Measurements from ENCODE around the gene NUFIP1.
A peak's percentile ranks its signal among the peaks of the same experiment; 100 is the strongest.
"Not testable (repeated sequence)": the region's sequence is repeated elsewhere in the genome, so short reads cannot be mapped to it uniquely, and the experiment has no call there.

NUFIP1 gene

GRCh38 chr13:44921931-44922758 lies 67.1 kb downstream of the NUFIP1 start:
- peak overlapping the region; percentile 86 for H3K27ac ChIP-seq
- DNase-seq (ENCODE audit: low read depth, low spot score): peak; percentile 78

- peak overlapping the region; percentile 86 for H3K27ac ChIP-seq
- DNase-seq (ENCODE audit: low read depth, low spot score): no peak
Observed at GRCh38 chr13:44921246-44921877, 67.9 kb downstream of the NUFIP1 start.

- DNase-seq (ENCODE audit: low read depth, low spot score): no peak
- no peak overlapping the region for H3K27ac ChIP-seq
Observed at GRCh38 chr13:44920013-44920412, 69.3 kb downstream of the NUFIP1 start.

- no peak for DNase-seq (ENCODE audit: low read depth, low spot score)
- H3K27ac ChIP-seq: peak overlapping the region; percentile 94
Observed at GRCh38 chr13:44919104-44919804, 70.0 kb downstream of the NUFIP1 start.

GRCh38 chr13:44918326-44919103 lies 70.8 kb downstream of the NUFIP1 start:
- no peak for DNase-seq (ENCODE audit: low read depth, low spot score)
- peak overlapping the region; percentile 94 for H3K27ac ChIP-seq

- peak overlapping the region; percentile 94 for H3K27ac ChIP-seq
- DNase-seq (ENCODE audit: low read depth, low spot score): peak; percentile 78
Observed at GRCh38 chr13:44917589-44918325, 71.5 kb downstream of the NUFIP1 start.

GRCh38 chr13:44912278-44913016 lies 76.8 kb downstream of the NUFIP1 start:
- DNase-seq (ENCODE audit: low read depth, low spot score): no peak
- H3K27ac ChIP-seq: no peak overlapping the region

- no peak for DNase-seq (ENCODE audit: low read depth, low spot score)
Observed at GRCh38 chr13:44908712-44909111, 80.6 kb downstream of the NUFIP1 start.

GRCh38 chr13:44908266-44908665 lies 81.0 kb downstream of the NUFIP1 start:
- DNase-seq (ENCODE audit: low read depth, low spot score): no peak
- H3K27ac ChIP-seq: no peak overlapping the region

More at GRCh38 chr13:44908712-44909111, 80.6 kb downstream of the NUFIP1 start:
- no peak overlapping the region for H3K27ac ChIP-seq

GRCh38 chr13:44906713-44907112 lies 82.6 kb downstream of the NUFIP1 start:
- no peak overlapping the region for H3K27ac ChIP-seq
- DNase-seq (ENCODE audit: low read depth, low spot score): no peak

GRCh38 chr13:44906230-44906629 lies 83.0 kb downstream of the NUFIP1 start:
- DNase-seq (ENCODE audit: low read depth, low spot score): no peak
- H3K27ac ChIP-seq: no peak overlapping the region

- H3K27ac ChIP-seq: no peak overlapping the region
- DNase-seq (ENCODE audit: low read depth, low spot score): no peak
Observed at GRCh38 chr13:44905556-44905955, 83.7 kb downstream of the NUFIP1 start.

- no peak overlapping the region for H3K27ac ChIP-seq
- no peak for DNase-seq (ENCODE audit: low read depth, low spot score)
Observed at GRCh38 chr13:44904967-44905366, 84.3 kb downstream of the NUFIP1 start.

- H3K27ac ChIP-seq: no peak overlapping the region
- DNase-seq (ENCODE audit: low read depth, low spot score): no peak
Observed at GRCh38 chr13:44903574-44903985, 85.7 kb downstream of the NUFIP1 start.

GRCh38 chr13:44902738-44903137 lies 86.5 kb downstream of the NUFIP1 start:
- H3K27ac ChIP-seq: no peak overlapping the region
- DNase-seq (ENCODE audit: low read depth, low spot score): no peak

GRCh38 chr13:44899967-44900366 lies 89.3 kb downstream of the NUFIP1 start:
- DNase-seq (ENCODE audit: low read depth, low spot score): no peak
- no peak overlapping the region for H3K27ac ChIP-seq

- not testable (repeated sequence) for DNase-seq (ENCODE audit: low read depth, low spot score); H3K27ac ChIP-seq
Observed at GRCh38 chr13:44898308-44898707, 91.0 kb downstream of the NUFIP1 start.

GRCh38 chr13:44895953-44896335 lies 93.3 kb downstream of the NUFIP1 start:
- no peak overlapping the region for H3K27ac ChIP-seq
- DNase-seq (ENCODE audit: low read depth, low spot score): no peak
